Renal cortex interstitium (tissue), 11 donors: ENCODE results near the gene FNDC10. TPM values are rescaled to one million over a fixed set of nuclear protein-coding genes. Genes with fewer than 3 reads are reported as not detected.
A peak's percentile ranks its signal among the peaks of the same experiment; 100 is the strongest.

Experiments
- DNase-seq, 11 donors: peaks; one replicate each; pipeline ENCODE4 v3.0.0-alpha.2; 2013; ENCODE audit warnings: low read depth in 9 of 11, low spot score in 4 of 11; ENCODE audit errors: extremely low read depth in 1 of 11
- polyA plus RNA-seq, 3 donors: library from polyadenylated mRNA; unstranded; fragments of 120-200 nt; gene quantifications; one replicate each; pipeline ENCODE4 v1.2.1, GENCODE V29; 2013; ENCODE audit not compliant: insufficient read length in 3 of 3

Gene FNDC10
- polyA plus RNA-seq, 3 donors = 1.8 to 4.8 (median 3.2) TPM

DNA sequence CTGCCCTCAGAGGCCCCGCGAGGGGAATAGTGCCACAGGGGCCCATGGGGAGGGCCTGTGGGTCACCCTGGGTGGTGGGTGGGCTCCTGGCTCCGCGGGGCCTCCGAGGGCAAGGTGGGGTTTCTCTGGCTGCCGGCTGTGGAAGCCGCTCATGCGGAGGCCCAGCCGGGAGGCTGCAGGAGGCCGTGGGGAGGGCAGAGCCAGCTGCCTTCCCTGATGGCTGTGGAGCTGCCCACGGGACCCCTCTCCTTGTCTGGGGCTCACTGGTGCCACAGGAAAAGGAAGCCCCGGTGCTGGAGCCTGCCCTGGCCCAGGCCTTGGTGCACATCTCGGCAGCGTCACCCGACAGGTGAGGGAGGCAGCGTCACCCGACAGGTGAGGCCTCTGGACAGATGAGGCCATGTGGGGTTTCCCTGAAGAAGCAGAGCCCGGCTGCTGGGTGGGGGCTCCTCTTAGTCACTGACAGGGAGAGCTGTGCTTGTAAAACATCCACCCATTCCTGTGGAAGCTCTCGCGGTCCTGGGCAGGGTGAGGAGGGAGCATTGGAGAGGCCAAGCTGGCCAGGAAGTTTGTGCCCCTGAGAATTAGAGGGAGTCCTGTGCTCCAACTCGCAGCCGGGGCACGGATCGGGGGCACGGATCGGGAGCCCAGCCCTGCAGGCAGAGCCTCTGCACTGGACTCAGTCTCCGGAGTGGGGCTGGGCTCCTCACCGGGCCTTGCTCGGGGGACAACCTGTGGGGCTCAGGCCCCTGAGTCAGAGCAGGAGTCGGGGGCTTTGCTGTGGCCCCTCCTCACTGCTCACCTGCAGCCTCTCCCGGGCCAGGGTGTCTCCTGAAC lies 21.5 kb upstream of the FNDC10 start:
- DNase-seq = no peak

DNA sequence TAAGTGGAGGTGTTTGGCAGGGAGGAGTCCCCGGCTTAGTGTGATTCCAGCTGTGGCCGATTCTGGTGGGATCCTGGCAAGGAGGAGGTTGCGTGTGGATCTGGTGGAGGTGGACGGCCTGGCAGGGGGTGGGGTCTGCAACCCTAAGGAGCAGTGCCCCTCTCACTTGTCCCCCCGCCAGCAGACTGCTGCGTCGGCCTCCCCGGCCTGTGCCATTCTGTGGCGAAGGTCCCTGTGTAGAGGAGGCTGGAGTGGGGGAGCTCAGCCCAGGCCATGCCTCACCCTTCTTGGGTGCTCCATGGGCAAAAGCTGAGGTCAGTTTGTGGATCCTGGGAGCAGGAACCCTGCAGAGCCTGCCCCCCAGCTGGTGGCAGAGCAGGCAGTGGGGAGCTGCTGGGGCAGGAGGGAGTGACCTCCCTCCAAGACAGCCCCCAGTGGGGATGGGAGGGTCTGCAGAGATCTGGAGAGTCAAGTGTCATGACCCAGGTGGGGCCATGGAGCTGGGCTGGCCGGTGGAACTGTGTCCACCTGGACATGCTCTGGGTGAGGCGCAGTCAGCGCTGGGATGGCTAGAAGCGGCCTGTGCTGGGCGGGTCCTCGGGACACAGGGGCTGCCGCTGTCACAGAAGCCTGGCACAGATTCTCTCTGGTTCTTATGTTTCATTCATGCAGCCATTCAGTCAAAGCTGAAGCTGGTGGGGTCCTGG lies 20.7 kb upstream of the FNDC10 start:
- no peak for DNase-seq

- no peak for DNase-seq
Measured at GRCh38 chr1:1619917-1620361, 20.0 kb upstream of the FNDC10 start.

DNA sequence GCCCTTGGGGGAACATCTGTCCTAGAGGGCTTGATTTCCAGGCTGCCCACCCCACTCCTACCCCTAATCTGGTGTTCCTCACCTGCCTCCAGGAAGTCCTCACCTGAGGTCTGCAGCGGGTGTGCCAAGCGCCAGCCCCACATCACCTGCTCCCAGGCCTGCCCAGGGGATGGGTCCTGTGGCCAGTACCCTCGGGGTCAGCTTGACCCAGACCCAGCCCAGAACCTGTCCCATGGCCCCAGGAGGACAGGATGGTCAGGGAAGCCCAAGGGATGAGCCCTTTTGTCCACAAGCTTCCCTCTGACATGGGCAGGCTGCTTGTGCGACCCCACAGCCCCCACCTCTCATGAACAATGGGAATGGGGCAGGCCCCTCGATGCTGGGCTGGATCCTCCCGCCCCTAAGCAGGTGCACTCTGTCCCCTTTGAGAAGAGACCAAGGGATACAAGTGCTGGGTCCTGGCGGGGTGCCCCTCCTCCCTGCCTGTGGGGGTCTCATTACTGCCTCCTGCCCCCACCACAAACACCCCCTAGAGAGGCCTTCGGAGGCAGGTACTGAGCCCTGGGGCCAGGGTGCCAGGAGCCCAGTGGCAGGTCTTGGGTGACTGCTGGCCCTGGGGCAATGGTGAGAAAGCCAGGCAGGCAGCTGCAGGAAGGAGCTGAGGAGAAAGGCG lies 18.6 kb upstream of the FNDC10 start:
- no peak for DNase-seq

GRCh38 chr1:1617925-1618324 lies 18.0 kb upstream of the FNDC10 start:
- no peak for DNase-seq

GRCh38 chr1:1617516-1617915 lies 17.6 kb upstream of the FNDC10 start:
- DNase-seq = no peak

GRCh38 chr1:1616838-1617237 lies 16.9 kb upstream of the FNDC10 start:
- DNase-seq = no peak

- DNase-seq = no peak
Measured at GRCh38 chr1:1616045-1616790, 16.3 kb upstream of the FNDC10 start.

GRCh38 chr1:1615256-1616044 lies 15.5 kb upstream of the FNDC10 start, which contains the start of gene MIB2:
TSS of gene MIB2 (plus strand) at chr1:1615500. CDS start at chr1:1623453, 7,953 bp downstream.
- DNase-seq = peak; percentile 86 to 96 (median 93)

GRCh38 chr1:1614954-1615255 lies 15.0 kb upstream of the FNDC10 start:
- DNase-seq = no peak

DNA sequence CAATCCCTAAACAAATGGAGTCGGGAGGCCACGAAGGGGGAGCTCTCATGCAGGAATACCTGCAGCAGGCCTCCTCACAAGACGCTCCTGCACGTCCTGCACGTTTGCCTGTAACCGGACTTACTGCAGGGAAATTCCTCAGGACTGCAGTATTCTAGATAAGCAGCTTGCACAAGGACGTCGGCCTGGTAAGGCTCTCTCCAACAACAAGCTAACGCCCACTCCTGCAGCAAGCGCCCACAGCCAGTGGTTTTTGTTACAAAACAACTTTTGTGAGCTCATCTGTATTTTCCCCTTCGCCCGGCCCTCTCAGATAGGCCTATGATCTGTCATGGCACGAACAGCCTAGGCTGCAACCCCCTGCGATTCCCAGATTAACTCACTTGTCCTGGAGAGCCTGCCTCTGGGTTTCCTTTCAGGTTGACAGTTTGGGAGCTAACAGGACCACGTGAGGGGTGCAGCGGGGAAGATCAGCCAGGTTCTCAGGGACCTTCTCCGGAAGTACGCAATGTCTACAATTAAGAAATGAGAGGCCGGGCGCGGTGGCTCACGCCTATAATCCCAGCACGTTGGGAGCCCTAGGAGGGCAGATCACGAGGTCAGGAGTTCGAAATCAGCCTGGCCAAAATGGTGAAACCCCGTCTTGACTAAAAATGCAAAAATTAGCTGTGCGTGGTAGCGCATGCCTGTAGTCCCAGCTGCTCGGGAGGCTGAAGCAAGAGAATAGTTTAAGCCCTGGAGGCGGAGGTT lies 14.4 kb upstream of the FNDC10 start:
- DNase-seq = no peak

DNA sequence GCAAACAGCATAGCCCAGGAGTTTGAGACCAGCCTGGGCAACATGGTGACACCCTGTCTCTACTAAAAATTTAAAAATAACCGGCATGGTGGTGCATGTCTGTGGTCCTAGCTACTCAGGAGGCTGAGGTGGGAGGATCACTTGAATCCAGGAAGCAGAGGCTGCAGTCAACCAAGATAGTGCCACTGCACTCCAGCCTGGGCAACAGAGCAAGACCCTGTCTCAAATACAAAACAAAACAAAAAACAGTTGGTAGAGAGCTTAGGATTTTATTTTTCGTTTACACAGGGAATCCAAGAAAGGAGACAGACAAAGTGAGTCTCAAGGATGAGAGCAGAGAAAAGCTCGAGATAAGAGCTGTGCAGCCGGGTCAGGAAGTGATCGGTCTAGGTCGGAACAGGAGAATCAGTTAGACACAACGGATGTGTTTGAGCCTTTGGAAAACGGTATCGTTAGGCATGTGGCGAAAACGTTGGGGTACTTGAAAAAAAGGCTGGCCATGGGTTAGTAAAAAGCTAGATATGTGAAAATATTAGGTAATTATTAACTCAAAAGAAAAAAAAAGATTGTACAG lies 13.7 kb upstream of the FNDC10 start:
- no peak for DNase-seq

- DNase-seq = no peak
Measured at GRCh38 chr1:1612104-1612400, 12.1 kb upstream of the FNDC10 start.

DNA sequence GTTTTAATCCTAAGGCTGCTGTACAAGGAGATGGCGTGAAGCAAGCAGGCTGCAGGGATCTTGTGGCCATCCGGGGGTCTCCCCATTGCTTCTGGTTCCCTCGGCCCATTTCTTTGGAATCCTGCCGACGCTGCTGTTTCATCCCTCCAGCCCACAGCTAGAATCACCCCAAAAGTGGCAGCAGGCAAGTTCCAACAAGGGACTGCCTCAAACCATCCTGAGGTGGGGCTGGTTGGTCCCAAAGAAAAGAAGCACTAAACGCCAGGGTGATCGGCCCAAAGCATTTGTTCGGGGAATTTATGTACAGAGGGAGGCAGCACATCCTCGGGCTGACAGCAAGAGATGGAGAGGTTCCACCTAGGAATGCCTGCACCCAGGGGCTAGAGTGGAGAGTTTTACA lies 10.9 kb upstream of the FNDC10 start:
- no peak for DNase-seq

- DNase-seq = no peak
Measured at GRCh38 chr1:1609822-1610485, 10.0 kb upstream of the FNDC10 start.

DNA sequence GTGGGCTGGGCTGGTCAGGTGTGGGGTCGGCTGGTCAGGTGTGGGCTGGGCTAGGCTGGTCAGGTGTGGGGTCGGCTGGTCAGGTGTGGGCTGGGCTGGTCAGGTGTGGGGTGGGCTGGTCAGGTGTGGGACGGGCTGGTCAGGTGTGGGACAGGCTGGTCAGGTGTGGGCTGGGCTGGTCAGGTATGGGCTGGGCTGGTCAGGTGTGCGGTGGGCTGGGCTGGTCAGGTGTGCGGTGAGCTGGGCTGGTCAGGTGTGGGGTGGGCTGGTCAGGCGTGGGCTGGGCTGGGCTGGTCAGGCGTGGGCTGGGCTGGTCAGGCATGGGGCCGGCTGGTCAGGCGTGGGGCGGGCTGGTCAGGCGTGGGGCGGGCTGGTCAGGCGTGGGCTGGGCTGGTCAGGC lies 6.3 kb upstream of the FNDC10 start:
- no peak for DNase-seq

GRCh38 chr1:1605724-1606123 lies 5.8 kb upstream of the FNDC10 start:
- no peak for DNase-seq
